HG02759 (cell line): ENCODE measurements around the gene RPH3AL.
"Not testable (repeated sequence)": the region's sequence is repeated elsewhere in the genome, so short reads cannot be mapped to it uniquely, and the experiment has no call there.

Experiments
- ATAC-seq: cut with Tn5 transposase; IDR thresholded peaks from one replicate; pipeline ENCODE4 v1.9.1; 2021; ENCODE audit warnings: mild to moderate bottlenecking, moderate library complexity; ENCODE audit not compliant: unreplicated experiment

Gene RPH3AL

DNA sequence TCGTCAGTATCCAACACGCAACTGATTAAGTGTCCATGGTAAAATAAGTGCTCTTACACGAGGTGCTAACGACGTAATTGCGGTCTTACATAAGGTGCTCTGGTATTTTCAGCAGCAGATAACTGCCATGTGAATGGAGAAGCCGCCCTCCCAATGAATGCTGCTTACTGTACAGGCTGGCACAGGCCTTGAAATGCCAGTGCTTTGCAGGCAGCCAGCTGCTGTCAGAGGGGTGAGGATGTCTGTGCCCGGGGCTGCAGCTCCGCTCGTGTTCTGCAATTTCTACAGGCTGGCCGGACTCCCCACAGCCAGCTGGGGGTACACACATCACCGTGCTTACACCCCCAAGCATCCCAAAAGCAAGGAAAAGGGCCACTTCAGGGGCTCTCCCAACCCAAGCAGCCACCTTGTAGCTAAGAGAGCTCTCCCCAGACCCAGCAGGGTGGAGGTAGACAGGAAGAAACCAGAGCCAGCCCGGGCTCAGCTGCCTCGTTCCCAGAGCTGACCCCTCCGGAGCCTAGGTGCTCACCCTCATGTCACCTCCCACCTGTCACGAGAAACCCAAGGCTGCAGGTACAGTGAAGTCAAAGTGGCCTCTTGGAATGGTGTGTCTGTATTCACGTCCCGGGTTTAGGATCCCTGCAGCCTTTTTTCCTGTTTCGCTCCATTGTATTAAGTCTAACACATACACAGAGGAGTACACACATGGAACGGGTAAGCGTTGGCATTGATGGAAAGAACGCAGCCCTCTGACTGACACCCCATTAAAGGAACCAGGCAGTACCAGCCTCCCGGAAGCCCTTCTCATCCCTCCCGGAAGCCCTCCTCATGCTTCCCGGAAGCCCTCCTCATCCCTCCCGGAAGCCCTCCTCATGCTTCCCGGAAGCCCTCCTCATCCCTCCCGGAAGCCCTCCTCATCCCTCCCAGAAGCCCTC, 27.2 kb upstream of the RPH3AL start:
- ATAC-seq, result no peak

DNA sequence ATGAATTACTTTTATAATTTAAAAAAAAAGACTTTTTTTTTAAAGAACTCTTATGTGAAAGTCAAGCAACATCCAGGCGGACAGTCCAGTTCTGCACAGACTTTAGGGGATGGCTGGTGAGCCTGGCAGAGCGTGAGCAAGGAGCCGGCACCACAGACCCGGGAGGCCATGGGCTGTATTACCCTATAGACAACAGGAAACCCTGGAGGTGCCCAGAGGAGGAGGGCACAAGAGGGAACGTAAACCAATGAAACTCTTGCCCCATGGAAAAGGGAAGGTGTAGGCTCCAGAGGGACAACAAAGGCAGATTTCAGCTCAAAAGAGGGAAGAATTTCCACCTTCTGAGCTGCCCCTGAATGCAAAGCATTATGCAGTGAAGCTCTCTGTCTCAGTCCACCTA, 25.5 kb upstream of the RPH3AL start:
- no peak for ATAC-seq

DNA sequence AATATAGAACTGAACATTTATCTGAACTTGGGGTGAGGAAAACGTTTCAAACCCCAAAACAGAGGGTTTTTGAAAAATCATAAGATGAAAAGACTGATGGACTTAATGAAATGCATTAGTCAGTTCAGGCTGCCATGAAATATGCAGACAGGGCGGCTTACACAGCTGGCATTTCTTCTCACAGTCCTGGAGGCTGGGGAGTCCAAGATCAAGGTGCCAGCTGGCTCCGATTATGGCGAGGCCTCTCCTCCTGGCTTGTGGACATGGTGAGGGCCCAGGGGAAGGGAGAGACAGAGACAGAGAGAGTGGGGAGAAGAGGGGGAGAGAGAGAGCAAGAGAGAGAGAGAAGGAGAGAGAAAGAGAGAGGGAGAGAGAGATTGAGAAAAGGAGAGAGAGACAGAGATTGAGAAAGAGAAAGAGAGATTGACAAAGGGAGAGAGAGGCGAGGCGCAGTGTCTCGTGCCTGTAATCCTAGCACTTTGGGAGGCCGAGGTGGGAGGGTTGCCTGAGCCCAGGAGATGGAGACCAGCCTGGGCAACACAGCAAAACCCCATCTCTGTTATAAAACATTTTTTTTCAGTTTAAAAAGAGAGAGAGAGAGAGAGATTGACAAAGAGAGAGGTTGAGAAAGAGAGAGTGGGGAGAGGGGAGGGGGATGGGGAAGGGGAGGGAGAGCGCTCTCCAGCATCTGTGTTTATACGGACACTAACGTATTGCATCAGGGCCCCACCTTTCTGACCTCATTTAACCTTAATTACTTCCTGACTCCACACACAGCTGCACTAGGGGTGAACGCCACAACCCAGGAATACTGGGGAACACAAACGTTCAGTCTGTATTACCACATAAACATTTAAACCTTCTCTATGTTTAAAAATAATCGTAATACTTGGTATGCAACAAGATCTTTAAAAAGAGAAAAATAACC, 24.6 kb upstream of the RPH3AL start:
- no peak for ATAC-seq

DNA sequence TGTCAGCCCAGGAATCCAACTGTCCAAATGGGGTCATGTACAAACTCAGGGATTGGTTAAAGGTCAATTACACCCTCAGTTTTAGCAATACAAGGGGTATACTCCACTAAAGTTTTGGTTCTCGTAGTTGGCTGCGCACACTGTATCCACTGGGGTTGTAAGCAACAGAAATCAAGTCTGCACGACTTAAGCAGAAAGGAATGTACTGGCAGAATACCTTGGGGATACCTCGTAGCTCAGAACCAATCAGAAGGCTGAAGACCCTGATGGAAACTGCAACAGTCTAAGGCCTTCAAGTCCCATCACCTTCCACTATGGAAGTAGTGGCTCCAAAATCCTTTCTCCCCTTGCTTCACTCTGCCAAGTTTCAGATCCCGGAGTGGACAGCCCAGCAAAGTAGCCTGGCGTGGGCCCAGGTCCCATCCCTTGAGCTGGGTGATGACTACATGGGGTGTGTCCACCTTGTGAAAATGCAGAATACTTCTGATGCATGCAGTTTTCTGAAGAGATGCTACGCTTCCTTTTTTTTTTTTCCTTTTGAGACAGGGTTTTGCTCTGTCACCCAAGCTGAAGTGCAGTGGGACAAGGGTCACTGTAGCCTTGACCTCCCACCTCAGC, 21.1 kb upstream of the RPH3AL start:
- ATAC-seq, result no peak

DNA sequence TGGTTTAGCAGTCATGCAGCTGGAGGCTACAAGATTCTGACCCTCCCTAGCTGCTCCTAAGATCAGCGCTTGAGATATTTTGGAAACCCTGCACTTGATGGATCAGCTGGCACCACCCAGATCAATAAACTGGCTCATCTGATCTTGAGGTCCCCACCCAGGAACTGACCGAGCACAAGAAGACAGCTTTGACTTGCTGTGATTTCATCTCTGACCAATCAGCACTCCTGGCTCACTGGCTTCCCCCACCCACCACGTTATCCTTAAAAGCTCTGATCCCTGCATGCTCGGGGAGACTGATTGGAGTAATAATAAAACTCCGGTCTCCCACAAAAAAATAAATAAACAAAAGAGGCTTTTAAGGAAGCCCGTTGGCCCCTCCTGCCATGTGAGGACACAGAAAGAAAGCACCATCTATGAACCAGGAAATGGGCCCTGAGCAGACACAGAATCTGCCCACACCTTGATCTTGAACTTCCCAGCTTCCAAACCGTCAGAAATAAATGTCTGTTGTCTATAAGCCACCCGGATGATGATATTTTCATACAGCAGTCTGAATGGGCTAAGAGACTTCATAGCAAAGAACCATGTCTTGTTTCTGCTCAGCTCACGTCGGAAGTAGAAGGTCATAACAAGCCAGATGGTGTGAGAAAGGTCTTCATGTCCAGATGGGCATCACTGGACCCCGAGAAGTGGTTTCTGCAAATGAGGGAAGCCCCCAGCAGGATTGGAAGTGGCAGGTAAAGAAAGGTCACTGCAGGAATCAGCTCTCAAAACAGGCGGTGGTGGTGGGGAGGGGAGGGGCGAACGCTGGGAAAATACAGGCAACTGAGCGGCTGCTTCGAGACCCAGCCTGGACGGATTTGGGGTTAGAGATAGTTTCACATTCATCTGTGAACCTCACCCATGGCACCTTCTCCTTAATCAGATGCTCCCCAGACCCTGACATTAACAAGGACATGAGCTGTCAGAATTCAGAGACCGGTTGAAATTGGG, 19.8 kb upstream of the RPH3AL start:
- ATAC-seq, result no peak

DNA sequence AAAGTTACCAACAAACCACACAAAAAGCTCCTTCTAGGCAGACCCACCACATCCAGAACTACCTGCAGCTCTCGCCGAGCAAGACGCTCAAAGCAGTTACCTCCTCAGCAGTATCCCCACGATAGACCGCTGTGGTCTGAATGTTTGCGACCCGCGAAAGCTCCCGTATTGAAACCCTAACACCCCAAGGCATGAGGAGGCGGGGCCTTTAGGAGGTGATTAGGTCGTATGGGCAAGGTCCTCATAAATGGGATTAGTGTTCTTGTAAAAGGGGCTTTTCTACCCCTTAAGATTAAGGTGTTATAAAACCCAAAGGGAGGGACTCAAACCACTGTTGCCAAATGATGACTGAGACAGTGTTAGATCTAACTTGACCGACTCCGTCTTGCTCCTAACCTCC, 19.0 kb upstream of the RPH3AL start:
- no peak for ATAC-seq

DNA sequence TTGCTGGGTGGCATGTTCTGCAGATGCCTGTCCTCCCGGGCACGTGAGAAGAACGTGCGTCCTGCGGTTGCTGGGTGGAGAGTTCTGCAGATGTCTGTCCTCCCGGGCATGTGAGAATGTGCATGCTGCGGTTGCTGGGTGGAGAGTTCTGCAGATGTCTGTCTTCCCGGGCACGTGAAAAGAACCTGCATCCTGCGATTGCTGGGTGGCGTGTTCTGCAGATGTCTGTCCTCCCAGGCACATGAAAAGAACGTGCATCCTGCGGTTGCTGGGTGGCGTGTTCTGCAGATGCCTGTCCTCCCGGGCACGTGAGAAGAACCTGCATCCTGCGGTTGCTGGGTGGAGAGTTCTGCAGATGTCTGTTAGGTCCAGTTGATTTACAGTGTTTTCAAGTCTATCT, 15.0 kb upstream of the RPH3AL start:
- ATAC-seq, result not testable (repeated sequence)

DNA sequence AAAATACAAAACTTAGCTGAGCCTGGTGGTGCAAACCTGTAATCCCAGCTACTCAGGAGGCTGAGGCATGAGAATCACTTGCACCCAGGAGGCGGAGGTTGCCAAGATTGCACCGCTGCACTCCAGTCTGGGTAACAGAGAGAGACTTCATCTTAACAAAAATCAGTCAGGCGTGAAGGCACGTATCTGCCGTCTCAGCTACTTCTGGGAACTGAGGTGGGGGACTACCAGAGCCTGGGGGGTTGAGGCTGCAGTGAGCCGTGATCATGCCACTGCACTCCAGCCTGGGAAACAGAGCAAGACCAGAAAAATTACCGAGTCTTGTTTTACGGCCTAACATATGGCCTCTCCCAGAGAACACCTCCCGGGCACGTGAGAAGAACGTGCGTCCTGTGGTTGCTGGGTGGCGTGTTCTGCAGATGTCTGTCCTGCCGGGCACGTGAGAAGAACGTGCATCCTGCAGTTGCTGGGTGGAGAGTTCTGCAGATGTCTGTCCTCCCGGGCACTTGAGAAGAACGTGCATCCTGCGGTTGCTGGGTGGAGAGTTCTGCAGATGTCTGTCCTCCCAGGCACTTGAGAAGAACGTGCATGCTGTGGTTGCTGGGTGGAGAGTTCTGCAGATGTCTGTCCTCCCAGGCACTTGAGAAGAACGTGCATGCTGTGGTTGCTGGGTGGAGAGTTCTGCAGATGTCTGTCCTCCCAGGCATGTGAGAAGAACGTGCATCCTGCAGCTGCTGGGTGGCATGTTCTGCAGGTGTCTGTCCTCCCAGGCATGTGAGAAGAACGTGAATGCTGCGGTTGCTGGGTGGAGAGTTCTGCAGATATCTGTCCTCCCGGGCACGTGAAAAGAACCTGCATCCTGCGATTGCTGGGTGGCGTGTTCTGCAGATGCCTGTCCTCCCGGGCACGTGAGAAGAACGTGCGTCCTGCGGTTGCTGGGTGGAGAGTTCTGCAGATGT, 14.3 kb upstream of the RPH3AL start:
- not testable (repeated sequence) for ATAC-seq

DNA sequence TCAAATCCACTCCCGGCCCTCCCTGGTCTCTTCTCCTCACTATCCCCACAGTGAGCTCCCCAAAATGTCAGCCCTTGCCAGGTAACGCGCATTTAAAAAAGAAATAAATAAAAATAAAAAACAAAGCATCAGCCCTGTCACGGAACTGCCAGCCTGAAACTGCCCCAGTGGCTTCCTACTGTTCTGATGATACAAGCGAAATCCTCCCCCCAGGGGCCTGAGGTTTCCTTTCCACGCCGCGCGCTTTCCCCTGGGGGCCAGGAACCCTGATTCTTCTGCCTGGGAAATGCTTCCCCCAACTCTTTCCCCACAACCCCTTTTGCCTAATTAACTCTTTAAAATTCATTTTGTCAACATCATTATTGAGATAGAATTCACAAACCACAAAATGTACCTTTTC, 12.2 kb upstream of the RPH3AL start:
- no peak for ATAC-seq

DNA sequence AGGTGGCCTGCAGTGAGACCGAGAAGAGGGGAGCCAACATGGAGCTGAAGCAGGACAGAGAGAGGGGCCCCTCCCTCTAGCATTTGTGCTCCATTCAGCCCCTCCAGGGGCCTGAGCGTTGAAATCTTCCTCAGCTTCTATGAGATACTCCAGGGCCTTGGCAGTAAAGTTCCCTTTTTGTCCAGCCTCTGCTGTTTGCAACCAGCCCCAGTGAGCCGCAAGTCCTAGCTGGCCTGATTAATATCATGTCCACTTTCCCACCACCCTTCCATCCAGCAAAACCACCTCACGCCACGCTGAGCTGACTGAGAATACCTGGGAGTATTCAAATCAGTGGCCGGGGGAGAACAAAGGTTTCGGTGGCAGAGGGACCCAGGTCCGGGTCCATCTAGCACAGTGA, 11.7 kb upstream of the RPH3AL start:
- no peak for ATAC-seq

DNA sequence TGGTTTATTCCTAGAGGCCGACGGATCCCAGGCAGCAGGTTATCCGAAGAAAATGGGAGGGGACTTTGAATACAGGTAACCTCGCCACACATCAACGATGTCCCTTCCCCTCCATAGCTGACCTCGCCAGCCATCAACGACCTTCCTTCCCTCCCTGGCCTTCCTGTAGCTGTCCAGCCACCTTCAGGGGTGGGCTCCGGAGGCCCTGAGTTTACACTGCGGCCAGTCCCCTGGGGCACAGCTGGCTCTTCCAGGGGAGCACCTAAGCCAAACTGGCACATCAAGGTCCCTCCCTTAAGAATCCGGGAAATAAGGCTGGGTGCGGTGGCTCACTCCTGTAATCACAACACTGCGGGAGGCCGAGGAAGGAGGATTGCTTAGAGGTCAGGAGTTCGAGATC, 10.1 kb upstream of the RPH3AL start:
- ATAC-seq, result no peak

DNA sequence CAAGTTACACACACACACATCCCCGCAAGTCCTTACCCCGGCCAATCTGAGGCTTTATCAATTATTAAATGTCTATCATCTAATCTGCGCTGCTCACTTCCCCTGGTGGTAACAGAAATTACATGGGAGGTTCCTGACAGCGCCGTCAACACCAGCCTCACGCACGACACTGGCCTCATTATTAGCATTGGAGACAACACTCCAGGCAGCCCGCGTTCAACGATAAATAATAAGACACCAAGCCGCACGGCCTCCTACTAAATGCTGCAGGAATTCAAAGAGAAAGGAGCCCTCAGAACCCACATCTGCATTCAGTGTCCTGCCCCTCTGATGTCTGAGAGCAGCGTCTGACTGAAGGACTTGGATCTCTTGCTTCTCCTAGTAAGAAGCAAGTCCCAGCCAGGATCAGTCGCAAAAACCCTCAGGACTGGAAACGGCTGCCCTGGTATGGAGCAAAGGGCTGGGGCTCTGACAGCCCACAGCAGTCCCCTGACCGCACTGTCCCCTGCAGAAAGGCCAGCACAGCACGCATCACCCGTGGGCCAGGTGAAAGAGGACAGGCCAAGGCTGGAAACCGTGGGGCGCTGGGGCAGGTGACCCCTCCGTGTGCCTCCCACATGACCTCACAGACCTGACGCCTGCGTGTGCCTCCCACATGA, 7.6 kb upstream of the RPH3AL start:
- no peak for ATAC-seq

DNA sequence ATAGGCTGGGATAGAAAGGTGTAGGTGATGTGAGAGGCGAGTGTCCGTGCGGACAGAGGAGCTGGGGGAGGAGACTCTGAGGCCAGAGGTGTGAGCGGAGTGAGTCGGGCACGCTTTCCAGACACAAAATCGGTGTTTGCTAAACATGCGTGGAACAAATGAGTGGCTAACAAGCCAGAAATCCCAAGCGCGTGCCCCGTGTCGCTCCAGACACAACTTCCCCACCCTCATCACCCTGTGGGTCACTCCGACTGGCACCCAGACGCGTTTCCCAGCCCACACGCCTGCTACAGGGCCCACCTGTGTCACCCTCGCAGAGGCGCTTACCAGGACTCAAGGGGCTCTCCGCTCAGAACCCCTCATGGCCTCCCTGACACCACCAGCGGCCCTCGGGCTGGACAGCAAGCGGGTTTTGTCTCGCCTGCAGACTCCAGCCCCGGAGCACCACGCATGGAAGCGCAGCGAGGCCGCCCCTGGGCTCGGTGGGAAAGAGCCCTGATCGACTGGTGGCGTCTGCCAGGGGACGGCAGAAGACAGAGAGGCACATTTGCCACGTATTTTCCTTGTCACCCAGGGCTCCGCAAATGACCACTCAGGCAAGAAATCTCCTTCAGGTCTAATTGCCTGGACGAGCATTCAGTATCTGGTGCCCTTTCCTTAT, 6.0 kb upstream of the RPH3AL start:
- no peak for ATAC-seq

DNA sequence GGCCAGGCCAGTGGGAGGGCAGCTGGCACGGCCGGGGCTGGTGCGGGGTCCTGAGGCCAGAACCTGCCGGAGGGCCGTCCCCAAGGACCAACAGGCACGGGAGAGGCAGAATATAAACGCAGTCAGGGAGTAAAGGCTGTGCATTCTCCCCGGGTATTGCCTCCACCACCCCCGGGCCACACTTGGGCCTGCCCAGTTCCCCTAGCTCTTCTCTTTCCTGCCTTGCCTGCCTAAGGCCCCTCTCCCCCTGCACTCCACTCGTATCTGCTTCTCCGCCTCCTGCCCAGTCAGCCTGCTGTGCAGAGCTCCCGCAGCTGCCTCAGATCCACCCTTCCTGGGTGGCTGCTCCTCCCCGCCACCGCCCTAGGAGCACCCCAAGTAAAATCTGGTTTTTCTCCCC, 5.0 kb upstream of the RPH3AL start:
- no peak for ATAC-seq

DNA sequence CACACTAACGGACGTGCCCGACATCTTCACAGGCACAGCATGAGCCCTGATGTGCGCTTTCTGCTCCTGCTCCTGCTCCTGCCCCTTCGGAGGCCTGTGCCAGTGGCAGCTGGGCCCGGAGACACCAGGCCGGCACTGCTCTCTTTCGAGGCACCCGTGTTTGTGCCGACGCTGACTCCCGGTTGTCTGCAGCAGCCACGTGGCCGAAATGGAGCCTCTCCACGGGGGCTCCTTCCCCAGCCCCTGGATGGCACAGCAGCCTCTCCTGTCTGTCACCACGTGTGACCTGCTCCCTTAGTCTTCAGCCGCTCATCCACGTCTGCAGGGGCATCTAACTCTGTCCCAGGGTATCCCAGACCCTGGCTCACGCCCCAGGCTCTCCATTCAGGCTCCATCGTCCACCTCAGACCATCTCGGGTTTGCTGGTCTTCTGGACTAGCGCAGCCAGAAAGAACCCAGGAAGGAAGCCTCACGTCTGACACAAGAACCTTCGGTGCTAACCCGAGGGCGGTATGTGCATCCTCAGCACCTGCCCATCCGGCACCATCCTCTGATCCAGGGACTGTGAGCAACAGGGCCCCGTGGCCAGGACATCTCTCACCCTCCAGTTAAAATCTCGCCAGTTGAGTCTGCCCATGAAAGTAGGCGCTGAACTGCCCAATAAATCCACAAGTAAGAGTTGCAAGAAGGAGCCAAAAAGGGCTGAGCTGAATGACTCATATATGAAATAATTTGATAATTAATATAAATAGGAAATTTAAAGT, 4.2 kb upstream of the RPH3AL start:
- no peak for ATAC-seq

DNA sequence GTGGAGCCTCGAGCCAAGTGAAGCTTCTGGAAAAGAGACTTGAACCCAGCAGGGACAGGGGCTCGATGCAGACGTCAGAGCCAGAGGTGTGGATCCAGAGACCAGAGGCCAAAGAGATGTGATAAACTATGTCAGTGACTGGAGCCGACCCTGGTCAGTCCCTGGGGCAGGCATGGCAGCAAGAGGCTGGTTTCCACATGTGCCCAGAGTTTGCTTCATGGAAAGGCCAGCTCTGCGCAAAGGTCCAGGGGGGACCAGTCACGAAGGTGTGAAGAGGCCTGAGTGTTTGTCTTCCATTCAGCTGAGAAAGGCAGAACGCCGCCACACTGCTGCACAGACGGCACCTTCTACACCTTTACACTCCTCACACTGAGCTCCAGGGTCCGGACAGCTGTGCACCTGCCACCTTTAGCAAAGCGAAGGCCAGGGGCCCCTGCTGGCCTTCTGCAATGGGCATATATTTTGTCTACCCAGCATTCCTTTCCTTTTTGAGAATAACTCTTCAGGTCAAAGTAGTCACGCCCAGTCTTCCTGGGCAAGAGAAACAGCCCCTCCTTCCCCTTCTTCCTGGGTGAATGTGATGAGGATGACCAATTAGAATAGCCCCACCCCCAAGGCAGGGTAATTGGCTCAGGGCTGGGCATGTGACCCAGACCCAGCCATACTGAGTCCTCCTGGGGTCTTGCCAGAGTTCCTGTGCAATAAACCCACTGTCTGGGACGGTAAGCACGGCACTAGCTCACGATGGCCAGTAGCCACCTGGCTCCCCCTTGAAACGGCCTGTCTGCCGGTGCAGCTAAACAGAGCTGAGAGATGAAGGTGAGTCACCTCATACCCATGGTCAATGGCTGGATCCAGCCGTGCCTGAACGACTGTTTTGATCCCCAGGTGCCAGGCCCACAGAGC, 2.3 kb upstream of the RPH3AL start:
- no peak for ATAC-seq
